DMS 273 (cell line): ENCODE measurements around the gene RALGPS2.

Source experiments
- DNase-seq: peaks from one replicate; lab custom pipeline; 2025; ENCODE audit not compliant: unreplicated experiment; lab: John Stamatoyannopoulos, UW

RALGPS2 gene

DNA sequence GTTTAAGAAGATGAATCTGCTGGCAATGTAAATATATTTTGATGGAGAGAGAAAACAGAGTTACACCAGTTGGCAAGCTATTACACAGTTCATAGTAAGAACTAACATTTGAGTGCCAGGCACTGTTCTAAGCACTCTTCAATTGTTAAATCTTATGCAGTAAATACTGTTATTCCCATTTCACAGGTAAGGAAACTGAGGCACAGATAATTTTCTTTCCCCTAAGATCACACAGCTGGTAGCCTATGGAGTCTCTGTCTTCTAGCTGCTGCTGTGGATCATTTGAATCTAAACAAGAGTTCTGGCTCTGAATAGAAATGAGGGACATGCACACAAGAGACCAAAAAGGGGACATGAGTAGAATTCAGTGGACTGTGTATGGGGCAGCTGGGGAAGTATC lies 137.8 kb downstream of the RALGPS2 start:
- DNase-seq: no peak

DNA sequence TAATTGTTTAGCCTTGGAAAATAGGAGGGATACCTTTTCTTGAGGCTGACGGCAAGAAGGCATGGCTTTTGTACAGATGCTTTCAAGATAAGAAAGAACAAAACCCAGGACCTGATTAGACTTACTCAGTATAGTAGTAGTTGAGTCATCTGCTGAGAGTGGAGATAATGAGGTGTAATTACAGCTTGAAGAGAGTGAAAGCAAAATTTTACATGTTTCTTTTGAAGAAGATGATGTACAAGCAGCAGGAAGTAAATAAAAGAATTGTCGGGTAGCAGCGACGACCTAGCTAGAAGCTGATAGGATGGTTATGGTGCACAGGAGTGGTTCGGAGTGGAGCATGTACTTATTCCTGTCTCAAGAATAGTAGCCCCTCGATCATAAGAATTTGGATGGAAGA lies 139.3 kb downstream of the RALGPS2 start:
- no peak for DNase-seq

DNA sequence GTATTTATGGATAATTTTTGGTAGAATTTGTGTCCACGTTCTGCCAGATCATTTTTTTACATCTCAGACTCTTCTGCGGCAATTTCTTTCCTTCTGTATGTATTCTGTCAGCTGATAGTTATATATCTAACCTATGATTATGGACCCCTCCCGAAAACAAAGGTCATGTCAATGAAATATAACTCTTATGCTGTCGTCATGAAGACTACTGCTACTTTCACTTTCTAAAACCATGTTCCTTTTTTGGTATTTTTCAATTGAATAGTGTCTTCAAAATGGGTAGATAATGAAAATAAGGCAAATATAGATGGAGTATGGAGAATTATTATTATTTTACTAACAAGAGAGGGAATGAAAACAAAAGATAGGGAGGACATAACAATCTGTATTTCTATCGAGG lies 142.6 kb downstream of the RALGPS2 start:
- DNase-seq: no peak

DNA sequence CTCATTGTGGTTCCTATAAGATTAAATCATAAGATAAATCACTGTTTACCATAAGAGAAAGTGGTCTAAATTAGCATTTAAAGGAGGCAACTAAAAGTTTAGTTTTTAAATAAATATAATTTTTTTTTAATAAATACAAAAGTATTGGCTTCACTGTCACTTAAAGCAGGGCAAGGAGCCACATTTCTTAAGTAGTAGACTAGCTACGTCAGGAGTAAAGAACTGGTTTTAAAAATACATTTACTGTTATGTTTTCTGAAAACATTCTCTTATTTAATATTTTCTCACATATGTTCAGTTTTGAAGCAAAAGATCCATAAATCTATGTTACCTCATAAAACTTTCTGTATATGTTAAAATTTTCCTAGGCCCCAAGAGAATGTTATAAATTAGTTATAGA lies 143.7 kb downstream of the RALGPS2 start:
- DNase-seq: no peak

DNA sequence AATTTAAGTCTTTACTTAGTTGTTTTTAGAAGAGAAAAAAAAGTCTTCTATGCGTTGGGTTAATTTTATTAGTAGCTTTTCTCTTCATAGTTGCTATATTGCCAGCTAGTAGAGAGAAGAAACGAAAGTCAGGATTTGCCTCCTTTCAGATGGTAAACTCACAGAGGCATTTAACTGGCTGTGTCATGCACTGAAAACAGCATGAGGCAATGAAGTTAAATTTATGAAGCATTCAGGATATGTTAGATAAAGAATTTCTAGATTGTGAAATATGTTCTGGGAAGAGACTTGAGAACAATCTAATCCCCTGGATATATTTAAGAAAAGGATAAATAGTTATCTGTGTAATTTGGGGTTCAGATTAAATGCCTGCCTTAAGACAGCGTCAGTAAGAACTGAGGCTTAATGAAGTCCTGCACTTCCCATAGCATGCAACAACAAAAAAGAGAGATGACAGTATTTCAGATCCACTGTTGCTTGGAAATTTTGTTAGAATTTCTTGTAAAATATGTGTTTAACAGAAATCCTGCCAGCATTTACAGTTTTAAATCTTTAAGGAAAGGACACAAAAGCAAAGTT lies 144.2 kb downstream of the RALGPS2 start:
- no peak for DNase-seq

DNA sequence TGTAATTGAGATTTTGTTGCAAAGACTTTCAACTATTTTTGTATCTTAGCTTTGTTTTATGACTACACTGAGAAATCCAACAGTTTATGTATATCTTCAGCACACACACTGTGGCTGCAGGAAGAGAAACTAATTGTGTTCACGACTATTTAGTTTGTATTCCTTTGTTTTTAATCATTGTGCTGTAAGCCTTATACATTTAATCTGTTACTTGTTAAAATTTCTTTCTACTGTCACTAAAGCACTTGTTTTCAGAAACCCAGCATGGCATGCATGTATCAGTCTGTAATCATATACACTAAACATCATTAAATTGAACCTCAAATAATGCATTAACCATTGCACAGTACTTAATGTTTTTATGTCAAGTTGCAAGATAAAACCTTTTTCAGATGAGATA lies 145.2 kb downstream of the RALGPS2 start:
- DNase-seq: no peak

DNA sequence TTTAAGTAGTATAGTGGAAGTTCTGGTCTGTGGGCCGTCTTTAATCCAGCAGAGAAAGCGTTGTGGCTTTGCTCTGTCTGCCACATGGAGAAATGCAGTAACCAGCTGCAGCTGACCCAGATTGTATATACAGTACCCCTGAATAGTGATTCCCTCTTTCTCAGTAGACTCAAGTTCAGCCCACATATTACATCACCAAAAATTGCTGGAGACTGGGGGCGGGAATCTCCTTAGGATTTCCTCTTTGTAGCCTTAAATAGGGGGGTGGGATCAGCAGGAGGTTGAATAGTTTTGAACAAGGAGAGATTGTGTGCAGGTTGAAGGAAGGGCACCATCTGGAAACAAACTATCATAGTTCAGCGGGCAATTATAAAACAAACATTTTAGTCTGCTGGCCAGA lies 145.9 kb downstream of the RALGPS2 start, which contains the start of gene ANGPTL1:
Gene ANGPTL1 (minus strand): TSS at position 134 of the 400 bp plus-strand sequence. CDS start 5,301 bp downstream, outside the sequence.
- peak; percentile 31 for DNase-seq

DNA sequence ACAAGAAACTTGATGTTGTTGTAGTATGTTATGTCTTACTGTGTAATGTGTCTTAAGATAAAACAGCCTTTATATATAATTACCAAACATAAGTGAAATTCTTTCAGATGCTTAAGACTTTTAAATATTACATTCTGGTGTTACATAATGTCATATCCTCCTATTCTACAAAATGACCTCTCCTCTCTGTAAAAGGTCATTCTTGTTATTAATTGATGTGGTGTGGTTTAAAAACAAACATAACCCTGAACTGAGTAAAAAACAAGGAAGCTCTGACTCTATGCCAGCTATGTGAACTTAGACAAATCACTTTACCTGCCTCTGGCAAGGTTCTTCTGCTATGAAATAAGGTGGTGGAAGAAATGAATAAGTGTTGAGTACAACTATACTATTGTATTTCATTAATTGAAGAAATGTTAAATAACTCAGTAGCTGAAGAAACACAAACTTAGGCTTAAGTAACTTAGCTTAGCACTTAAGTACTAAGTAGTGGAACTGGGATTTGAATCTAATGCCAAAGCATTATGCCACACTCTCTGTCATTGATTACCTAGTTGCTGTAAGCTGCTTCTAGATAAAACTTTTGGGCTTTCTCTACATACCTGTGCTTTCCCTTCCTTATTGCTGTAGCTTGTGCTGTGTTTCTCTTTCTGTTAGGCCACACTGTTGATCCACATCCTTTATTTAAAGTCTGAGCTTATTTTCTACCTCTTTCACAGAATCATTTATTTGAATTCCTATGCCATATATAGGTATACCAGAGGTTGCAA lies 146.7 kb downstream of the RALGPS2 start:
- no peak for DNase-seq

DNA sequence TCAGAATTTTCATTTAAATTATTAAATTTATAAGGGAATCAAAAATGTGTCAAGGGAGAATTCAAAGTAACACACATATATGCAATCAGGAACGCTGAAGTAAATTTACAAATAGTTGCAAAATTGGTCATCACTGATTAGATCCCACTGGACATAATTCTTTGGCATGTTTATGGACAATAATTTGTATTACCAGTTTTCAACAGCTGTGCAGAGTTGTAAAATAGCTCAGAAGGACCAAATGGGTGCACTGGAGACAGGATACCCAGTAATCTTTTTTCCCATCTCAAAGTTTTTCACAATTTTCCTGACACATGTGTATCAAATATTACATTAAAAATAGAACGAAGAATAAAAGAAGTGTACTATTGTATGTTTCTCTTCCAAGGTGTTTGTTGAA lies 149.9 kb downstream of the RALGPS2 start:
- DNase-seq: no peak

DNA sequence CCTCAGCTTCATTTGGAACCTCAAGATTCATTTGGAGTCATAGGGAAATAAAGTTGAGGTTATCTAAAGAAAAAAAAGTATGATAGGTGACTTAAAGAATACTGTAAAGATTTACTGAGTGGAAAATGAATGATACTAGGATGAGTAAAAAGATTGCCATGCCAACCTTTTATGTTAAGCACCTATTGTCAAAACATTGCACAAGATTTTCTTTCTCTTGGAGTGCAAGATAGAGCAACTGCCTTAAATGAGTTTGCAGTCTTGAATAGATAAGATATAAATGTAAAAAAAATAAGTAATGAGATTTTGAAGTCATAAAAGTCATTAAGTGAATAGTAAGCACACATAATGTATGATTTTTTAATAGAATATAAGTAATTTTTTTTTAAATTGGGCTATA lies 150.9 kb downstream of the RALGPS2 start:
- DNase-seq: no peak

DNA sequence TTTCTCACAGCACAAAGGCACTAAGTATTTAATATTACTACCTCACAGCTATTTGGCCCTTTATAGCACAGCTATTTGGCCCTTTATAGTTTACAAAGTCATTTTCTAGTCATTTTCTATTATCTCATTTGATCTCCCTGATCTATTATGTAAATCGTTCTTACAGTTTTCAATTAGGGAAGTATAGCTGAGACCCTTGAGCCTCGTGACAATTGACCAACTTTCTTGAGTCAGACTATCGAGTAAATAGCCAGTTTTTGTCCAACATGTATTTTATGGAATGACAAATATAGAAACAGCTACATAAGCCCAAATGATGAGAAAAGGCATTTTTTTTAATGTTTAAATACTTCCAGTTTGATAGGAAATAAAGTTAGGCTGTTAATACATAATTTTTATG lies 152.9 kb downstream of the RALGPS2 start:
- DNase-seq: no peak

DNA sequence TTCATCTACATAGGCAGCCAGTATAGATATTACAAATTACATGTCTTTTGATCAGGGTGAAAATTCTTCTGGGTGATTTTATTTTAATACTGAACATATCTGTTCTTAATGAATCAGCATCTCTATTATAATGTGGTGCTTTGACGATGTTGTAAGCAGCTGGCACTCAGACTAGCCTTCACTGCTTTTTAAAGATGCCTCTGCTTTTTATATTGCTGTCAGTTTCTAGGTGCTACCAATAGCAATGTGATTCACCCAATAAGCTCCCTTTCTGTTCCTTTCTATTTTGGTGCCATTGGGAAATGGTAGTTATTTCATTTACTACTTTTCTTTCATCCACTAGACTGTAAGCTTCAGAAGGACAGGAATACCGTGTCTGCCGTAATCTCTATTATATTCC lies 156.9 kb downstream of the RALGPS2 start:
- no peak for DNase-seq

DNA sequence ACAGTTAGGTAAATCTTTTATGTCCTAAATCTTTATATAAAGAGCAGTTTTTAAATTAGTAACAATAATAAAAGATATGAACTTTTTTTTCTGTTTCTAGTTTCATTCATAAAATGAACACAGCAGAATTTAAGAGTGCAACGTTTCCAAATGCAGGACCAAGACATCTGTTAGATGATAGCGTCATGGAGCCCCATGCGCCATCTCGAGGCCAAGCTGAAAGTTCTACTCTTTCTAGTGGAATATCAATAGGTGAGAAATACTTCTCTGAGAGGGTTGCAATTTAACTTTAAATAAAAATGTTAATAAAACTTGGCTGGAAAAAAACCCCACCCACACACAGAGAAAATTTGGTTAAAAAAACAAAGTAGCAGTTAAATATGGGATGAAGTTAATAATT lies 160.8 kb downstream of the RALGPS2 start:
- DNase-seq: peak; percentile 20

DNA sequence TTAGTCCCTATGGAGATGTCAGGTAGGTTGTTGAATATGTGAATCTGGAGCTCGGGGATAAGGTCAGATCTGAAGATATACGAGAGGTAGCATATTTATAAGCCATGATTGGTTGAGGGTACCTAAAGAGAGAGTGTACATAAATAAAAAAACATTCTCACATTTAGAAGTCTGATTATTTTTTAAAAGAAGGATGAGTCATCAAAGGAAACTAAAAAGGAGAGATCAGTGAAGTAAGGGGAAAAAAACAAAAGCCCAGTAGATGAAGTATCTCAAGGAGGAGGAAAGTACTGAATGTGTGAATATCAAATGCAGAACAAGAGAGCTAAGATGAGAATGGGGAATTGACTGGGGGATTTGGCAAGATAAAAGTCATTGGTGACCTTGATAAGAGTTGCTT lies 161.5 kb downstream of the RALGPS2 start:
- DNase-seq: no peak

DNA sequence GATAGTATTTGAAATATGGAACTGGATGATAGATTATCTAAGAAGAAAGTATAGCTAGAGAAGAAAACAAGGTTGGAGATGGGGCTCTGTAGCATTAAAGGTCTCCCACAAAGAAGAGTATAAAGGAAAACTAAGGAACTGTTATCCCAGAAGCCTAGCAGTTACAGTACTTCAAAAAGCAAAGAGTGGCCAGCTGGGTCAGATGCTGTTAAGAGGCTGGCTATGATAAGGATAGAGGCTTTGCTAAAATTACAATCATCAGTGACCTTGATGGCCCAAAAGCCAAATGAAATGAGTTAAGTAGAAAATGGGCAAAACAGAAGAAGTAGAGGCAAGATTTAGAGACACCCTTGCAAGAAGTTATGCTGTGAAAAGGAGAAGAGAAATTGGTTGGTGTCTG lies 170.9 kb downstream of the RALGPS2 start:
- DNase-seq: no peak

DNA sequence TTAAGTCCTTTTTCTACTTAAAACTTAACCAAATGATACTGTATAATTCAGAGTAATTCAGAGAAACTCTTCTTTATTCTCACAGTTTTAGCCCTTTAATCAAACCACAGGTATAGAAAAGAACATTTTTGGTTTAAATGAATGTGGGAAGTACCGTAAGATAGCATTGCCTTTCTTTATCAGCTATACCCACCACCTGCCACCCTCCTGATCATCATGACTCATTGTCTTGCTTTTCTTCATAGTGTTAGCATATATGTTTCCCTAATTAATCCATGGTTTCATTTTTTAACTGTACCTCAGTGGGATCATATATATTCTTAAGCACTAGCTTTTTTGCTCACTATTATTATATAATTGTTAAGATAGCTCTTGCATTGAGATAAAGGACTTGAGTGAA lies 173.4 kb downstream of the RALGPS2 start:
- no peak for DNase-seq

DNA sequence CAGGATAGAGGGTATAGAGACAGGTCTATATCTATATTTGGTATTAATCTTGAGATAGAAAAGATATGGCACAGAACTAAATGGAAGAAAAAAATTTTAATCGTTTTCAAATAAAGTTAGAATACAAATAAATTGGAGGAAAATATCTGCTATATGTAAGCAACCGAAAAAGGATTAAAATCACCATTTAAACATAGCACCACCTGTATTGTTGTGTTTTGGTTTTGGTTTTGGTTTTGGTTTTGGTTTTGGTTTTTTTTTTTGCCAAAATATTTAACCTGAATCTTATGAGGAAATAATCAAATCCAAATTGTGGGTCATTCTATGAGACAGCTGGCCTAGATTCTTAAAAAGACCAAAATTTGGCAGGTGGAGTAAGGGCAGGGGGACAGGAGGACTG lies 174.4 kb downstream of the RALGPS2 start:
- no peak for DNase-seq

DNA sequence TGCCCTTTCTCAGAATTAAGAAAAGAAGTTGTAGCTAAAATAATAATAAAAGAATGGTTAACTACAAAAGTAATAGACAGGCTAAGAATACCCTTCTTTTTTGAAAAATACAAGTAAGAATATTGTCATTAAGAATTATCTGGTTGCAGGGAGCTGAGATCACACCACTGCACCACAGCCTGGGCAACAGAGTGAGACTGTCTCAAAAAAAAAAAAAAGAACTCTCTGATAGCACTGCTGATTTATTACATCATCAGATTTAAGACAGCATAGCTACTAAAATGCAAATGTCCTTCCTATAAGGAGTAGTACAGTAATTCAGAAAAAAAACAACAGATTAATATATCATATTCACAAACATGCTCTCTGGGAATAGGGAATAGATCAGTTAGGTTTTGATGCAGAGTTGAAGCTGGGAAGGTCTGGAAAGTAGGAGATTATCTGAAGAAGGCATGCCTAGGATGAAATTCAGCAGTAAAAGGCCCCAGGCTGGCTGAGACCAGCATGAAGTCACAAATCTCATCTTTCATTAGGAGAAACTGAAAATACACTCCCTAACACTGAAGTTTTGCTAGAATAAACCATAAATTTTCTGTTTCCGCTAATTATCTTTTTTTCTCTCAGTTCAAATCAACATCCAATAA lies 176.6 kb downstream of the RALGPS2 start:
- no peak for DNase-seq

DNA sequence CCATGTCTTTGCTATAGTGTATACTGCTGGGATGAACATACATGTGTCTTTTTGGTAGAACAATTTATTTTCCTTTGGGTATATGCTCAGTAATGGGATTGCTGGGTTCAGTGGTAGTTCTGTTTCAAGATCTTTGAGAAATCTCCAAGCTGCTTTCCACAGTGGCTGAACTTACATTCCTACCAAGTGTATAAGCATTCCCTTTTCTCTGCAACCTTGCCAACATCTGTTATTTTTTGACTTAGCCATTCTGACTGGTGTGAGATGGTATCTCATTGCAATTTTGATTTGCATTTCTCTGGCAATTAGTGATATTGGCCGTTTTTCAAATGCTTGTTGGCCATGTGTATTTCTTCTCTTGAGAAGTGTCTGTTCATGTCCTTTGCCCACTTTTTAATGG lies 183.3 kb downstream of the RALGPS2 start:
- peak; percentile 59 for DNase-seq

DNA sequence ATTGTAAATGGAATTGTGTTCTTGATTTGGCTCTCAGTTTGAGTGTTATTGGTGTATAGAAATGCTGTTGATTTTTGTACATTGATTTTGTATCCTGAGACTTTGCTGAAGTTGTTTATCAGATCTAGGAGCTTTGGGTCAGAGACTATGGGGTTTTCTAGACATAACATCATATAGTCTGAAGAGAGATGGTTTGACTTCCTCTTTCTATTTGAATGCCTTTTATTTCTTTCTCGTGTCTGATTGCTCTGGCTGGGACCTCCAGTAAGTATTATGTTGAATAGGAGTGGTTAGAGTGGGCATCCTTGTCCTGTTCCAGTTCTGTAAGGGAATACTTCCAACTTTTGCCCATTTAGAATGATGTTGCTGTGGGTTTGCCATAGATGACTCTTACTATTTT lies 185.0 kb downstream of the RALGPS2 start:
- no peak for DNase-seq

DNA sequence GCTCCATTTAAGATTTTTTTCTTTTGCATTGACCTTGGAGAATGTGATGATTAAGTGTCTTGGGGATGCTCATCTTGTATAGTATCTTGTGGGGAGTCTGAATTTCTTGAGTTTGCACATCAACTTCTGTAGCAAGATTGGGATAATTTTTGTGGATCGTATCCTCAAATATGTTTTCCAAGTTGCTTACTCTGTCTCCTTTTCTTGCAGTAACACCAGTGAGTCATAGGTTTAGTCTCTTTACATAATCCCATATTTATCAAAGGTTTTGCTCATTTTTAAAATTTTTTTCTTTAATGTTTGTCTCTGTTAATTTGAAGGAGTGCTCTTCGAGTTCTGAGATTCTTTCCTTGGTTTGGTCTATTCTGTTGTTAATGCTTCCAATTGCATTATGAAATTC lies 187.6 kb downstream of the RALGPS2 start:
- no peak for DNase-seq

DNA sequence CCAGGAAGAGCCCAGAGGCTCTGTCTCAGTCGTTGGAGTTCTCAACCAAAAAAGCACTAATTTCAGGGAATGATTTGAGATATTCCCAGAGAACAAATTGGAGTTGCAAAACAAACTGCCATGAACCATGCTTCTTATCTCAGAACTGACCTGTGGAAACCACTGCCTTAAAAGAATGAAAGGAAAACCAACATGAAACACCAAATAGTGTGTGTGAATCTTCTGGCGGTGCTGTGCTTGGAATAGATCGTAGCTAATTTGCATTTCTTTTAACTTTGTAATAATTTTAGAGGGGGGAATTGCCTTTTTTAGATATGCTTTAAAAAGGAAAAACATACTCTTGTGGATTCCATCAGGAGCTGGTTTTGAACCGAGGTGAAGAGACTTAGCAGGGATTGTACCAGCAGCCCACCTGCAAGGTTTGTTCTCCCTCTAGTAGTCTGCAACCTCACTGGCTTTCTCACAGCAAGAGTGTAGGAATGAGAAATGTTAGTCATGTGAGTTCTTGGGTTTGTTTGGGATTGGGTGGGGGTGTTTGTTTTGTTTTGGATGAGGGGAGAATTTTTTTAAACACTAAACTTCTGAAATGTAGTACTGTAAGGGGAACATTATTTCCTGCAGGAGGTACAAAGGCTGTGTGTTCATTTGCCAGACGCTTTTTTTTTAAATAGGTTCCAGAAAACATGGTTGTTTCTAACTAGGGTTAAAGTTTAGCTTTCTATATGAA lies 191.6 kb downstream of the RALGPS2 start:
- DNase-seq: no peak
